ENCODE data around the gene TMPRSS3.

DNA sequence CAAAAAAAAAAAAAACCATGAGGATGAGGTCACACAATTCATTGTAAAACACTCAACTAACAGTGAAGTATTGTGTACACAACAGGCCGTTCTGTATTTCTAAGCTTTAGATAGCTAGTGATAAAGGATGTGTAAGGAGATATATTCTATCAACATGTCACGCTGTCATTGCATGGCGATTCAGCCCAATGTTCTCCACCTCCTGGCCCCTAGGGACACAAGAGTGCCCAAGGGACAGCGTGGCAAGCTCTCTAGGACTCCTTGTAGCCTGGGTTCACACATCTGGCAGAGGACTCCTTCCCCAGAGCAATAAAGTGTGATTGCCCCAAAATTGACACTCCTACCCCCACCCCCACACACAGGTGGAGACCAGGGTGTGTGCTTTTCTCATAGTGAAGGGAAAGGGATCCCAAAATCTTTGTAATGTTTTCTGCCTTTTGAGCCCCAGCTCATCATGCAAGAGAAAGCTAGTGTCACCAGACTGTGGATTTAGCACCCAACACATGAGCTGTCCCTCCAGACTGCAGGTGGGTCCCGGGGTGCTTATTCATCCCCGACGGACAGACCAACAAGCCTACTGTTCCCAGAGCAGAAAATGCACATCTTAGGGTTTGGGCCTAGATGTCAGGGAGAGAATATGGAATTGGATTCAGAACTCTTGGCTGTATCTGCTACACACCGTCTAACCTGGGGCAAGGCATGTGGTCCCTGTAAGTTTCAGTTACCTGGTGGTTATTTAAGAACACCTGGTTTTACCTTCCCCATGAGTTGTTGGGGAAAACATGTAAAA is 11.5 kb downstream of the TMPRSS3 start:
- TF ChIP-seq, protein P1, sequence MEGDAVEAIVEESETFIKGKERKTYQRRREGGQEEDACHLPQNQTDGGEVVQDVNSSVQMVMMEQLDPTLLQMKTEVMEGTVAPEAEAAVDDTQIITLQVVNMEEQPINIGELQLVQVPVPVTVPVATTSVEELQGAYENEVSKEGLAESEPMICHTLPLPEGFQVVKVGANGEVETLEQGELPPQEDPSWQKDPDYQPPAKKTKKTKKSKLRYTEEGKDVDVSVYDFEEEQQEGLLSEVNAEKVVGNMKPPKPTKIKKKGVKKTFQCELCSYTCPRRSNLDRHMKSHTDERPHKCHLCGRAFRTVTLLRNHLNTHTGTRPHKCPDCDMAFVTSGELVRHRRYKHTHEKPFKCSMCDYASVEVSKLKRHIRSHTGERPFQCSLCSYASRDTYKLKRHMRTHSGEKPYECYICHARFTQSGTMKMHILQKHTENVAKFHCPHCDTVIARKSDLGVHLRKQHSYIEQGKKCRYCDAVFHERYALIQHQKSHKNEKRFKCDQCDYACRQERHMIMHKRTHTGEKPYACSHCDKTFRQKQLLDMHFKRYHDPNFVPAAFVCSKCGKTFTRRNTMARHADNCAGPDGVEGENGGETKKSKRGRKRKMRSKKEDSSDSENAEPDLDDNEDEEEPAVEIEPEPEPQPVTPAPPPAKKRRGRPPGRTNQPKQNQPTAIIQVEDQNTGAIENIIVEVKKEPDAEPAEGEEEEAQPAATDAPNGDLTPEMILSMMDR (IDR thresholded peaks at IDR 0.05), result no peak
- TF ChIP-seq POLR2A (IDR thresholded peaks at IDR 0.05), result no peak

Data from thyroid gland (tissue), 4 donors.